NCI-H460 (cell line): ENCODE measurements around the gene MAPK12. TPM values are rescaled to one million over a fixed set of nuclear protein-coding genes. Genes with fewer than 3 reads are reported as not detected.

Source experiments
- DNase-seq: peaks from one replicate; pipeline ENCODE4 v3.0.0-alpha.2; 2016; ENCODE audit warnings: low read depth; ENCODE audit errors: extremely low read depth
- polyA plus RNA-seq: library from polyadenylated mRNA; depleted of rRNA; stranded (reverse); fragments of >200 nt; gene quantifications from 2 replicates; pipeline ENCODE4 v1.2.3, GENCODE V29; 2014; cell fraction: nucleus; rRNA removed
- total RNA-seq: library from RNA; depleted of rRNA; stranded (reverse); fragments of >200 nt; shearing (Covaris generic); gene quantifications from 2 replicates; pipeline ENCODE4 v1.2.3, GENCODE V29; 2014; rRNA removed

Gene MAPK12
- 22.0 and 24.9 TPM in 2 replicates for total RNA-seq
- 193 and 214 TPM in 2 replicates for polyA plus RNA-seq

- DNase-seq = no peak
Measured at GRCh38 chr22:50261615-50262459, at the start of gene MAPK12. TSS of gene MAPK12 (minus strand) at chr22:50261683. CDS start at chr22:50261509, 174 bp downstream.

- no peak for DNase-seq
Measured at GRCh38 chr22:50310949-50311444, 49.5 kb upstream of the MAPK12 start.

- no peak for DNase-seq
Measured at GRCh38 chr22:50310031-50310722, 48.7 kb upstream of the MAPK12 start.

- no peak for DNase-seq
Measured at GRCh38 chr22:50309601-50309991, 48.1 kb upstream of the MAPK12 start.

- no peak for DNase-seq
Measured at GRCh38 chr22:50308986-50309600, 47.6 kb upstream of the MAPK12 start.

GRCh38 chr22:50308597-50308935 lies 47.1 kb upstream of the MAPK12 start:
- DNase-seq = no peak

GRCh38 chr22:50307890-50308596 lies 46.6 kb upstream of the MAPK12 start:
- no peak for DNase-seq

- DNase-seq = peak; percentile 54
Measured at GRCh38 chr22:50306753-50307749, 45.6 kb upstream of the MAPK12 start, which contains the start of gene PLXNB2. TSS of gene PLXNB2 (minus strand) at chr22:50307646. CDS start at chr22:50290584, 17,062 bp downstream.

- DNase-seq = peak; percentile 59
Measured at GRCh38 chr22:50305923-50306566, 44.6 kb upstream of the MAPK12 start.

GRCh38 chr22:50305393-50305922 lies 44.0 kb upstream of the MAPK12 start:
- no peak for DNase-seq

GRCh38 chr22:50304528-50305392 lies 43.3 kb upstream of the MAPK12 start:
- no peak for DNase-seq

GRCh38 chr22:50303848-50304527 lies 42.5 kb upstream of the MAPK12 start:
- DNase-seq = no peak

- no peak for DNase-seq
Measured at GRCh38 chr22:50303515-50303847, 42.0 kb upstream of the MAPK12 start.

- DNase-seq = no peak
Measured at GRCh38 chr22:50302564-50302963, 41.1 kb upstream of the MAPK12 start.

GRCh38 chr22:50302041-50302541 lies 40.6 kb upstream of the MAPK12 start:
- DNase-seq = no peak

- DNase-seq = no peak
Measured at GRCh38 chr22:50301581-50301991, 40.1 kb upstream of the MAPK12 start.
